GM12878 (cell line): Measurements from ENCODE around the gene XRRA1. TPM values are rescaled to one million over a fixed set of nuclear protein-coding genes. Genes with fewer than 3 reads are reported as not detected.

Source experiments
- ATAC-seq: fragments of 200-7000 bp; cut with Tn5 transposase; 3 replicates; pipeline ENCODE4 v1.9.1; 2020; ENCODE audit warnings: mild to moderate bottlenecking, moderate library complexity
- BruUV-seq: library from RNA; stranded (reverse); fragments of 400-500 nt; replicated peaks from 2 replicates; lab custom pipeline; 2021; lab: Mats Ljungman, UMichigan
- CTCF ChIA-PET: fragments of 300-600 bp; sonication (Branson Sonifier 250); formaldehyde crosslinking; extraction: SDS; loops from one replicate; lab custom pipeline; 2021; ENCODE audit warnings: inconsistent platforms; lab: Yijun Ruan, JAX
- POLR2A ChIA-PET: fragments of 350-600 bp; formaldehyde crosslinking; extraction: SDS; loops from one replicate; lab custom pipeline; 2021; ENCODE audit warnings: inconsistent platforms; lab: Charles Lee
- RAD21 ChIA-PET: fragments of 300-600 bp; sonication (Branson Sonifier 250); formaldehyde crosslinking; loops from one replicate; lab custom pipeline; 2023; ENCODE audit warnings: antibody characterized with exemption; ENCODE audit not compliant: unreplicated experiment; lab: Charles Lee
- SMC1A ChIA-PET: fragments of 300-600 bp; sonication (Branson Sonifier 250); formaldehyde crosslinking; loops from one replicate; lab custom pipeline; 2023; ENCODE audit not compliant: unreplicated experiment, uncharacterized antibody; lab: Charles Lee
- DNase-seq: peaks from one replicate; pipeline ENCODE4 v3.0.0-alpha.2; 2011; ENCODE audit warnings: low read depth, low spot score
- FAIRE-seq: peaks from 3 replicates; lab custom pipeline; 2011; peaks lifted over from hg19 to GRCh38; lab: Jason Lieb, UNC
- H2AFZ ChIP-seq: 2 replicates; pipeline ENCODE4 v1.6.0; 2011; ENCODE audit warnings: low read depth, low read length, control low read depth; ENCODE audit not compliant: control insufficient read depth
- H3K27ac ChIP-seq: 2 replicates; pipeline ENCODE4 v1.5.1; 2011; ENCODE audit warnings: control low read depth; ENCODE audit not compliant: control insufficient read depth, insufficient read depth
- H3K27me3 ChIP-seq, 2 experiments: replicated peaks in 1 of 2; 2 replicates each; pipeline versions ENCODE4 v1.6.0 to v1.6.1; 2011; ENCODE audit warnings: low read length in 1 of 2; ENCODE audit not compliant: control insufficient read depth in 2 of 2, insufficient read depth in 2 of 2
- H3K36me3 ChIP-seq, 2 experiments: 2 replicates each; pipeline ENCODE4 v1.5.1; 2011; ENCODE audit warnings: low read length in 1 of 2; ENCODE audit not compliant: control insufficient read depth in 2 of 2, insufficient read depth in 2 of 2
- H3K4me1 ChIP-seq: 2 replicates; pipeline ENCODE4 v1.6.1; 2011; ENCODE audit warnings: mild to moderate bottlenecking, low read length, moderate library complexity, mixed read lengths; ENCODE audit not compliant: control insufficient read depth, insufficient read depth
- H3K4me2 ChIP-seq: 2 replicates; pipeline ENCODE4 v1.6.0; 2011; ENCODE audit warnings: control low read depth; ENCODE audit not compliant: control insufficient read depth, insufficient read depth
- H3K4me3 ChIP-seq: fragments of 200-600 bp; sonication (generic); 2 replicates; pipeline ENCODE4 v1.5.1; 2016
- H3K79me2 ChIP-seq: 2 replicates; pipeline ENCODE4 v1.6.0; 2011; ENCODE audit warnings: low read length; ENCODE audit not compliant: control insufficient read depth, insufficient read depth
- H3K9ac ChIP-seq: 2 replicates; pipeline ENCODE4 v1.8.0; 2011; ENCODE audit warnings: low read length, control low read depth, mixed read lengths; ENCODE audit not compliant: control insufficient read depth, insufficient read depth
- H3K9me3 ChIP-seq: replicated peaks from 3 replicates; pipeline ENCODE4 v1.5.1; 2011; ENCODE audit warnings: mild to moderate bottlenecking, low read length; ENCODE audit not compliant: control insufficient read depth, insufficient read depth
- H4K20me1 ChIP-seq: 2 replicates; pipeline ENCODE4 v1.6.0; 2011; ENCODE audit not compliant: control insufficient read depth, insufficient read depth
- ATF2 ChIP-seq: IDR thresholded peaks from 2 replicates; pipeline ENCODE4 v1.6.1; 2012; ENCODE audit warnings: low read length, inconsistent platforms
- BRCA1 ChIP-seq: IDR thresholded peaks from 2 replicates; pipeline ENCODE4 v1.6.1; 2011; ENCODE audit warnings: low read depth, low read length, improper control_type of control experiment
- CHD2 ChIP-seq: IDR thresholded peaks from 2 replicates; pipeline ENCODE4 v1.6.1; 2011; ENCODE audit warnings: low read depth, low read length, improper control_type of control experiment, borderline replicate concordance
- EED ChIP-seq: sonication (generic); IDR thresholded peaks from 2 replicates; pipeline ENCODE4 v1.6.1; 2016; ENCODE audit warnings: antibody characterized with exemption, low read depth
- EGR1 ChIP-seq, 2 experiments: IDR thresholded peaks; 1 replicate in 1 of 2; 2 replicates in 1 of 2; pipeline ENCODE4 v1.6.1; 2011 to 2012; ENCODE audit warnings: low read depth in 2 of 2, low read length in 2 of 2, borderline replicate concordance in 1 of 2, mild to moderate bottlenecking in 1 of 2, moderate library complexity in 1 of 2
- KAT2A ChIP-seq: conservative IDR thresholded peaks from 2 replicates; pipeline ENCODE4 v1.6.1; 2011; ENCODE audit warnings: low read depth, low read length; ENCODE audit not compliant: control insufficient read depth
- NRF1 ChIP-seq: conservative IDR thresholded peaks from 2 replicates; pipeline ENCODE4 v1.6.1; 2011; ENCODE audit warnings: mild to moderate bottlenecking, low read depth, low read length, improper control_type of control experiment
- SIX5 ChIP-seq: IDR thresholded peaks from 2 replicates; pipeline ENCODE4 v1.6.1; 2011; ENCODE audit warnings: mild to moderate bottlenecking, low read depth, low read length, moderate library complexity; ENCODE audit not compliant: severe bottlenecking
- ZBED1 ChIP-seq: IDR thresholded peaks from 2 replicates; pipeline ENCODE4 v1.6.1; 2016; ENCODE audit warnings: borderline replicate concordance
- ZNF274 ChIP-seq: IDR thresholded peaks from one replicate; pipeline ENCODE4 v1.8.0; 2011; ENCODE audit not compliant: insufficient read length, insufficient read depth
- WGBS: methylation state at CpG from one replicate; pipeline ENCODE4 v1.1.6; 2016; ENCODE audit warnings: low lambda C conversion rate; ENCODE audit not compliant: insufficient replicate concordance, insufficient coverage; ENCODE audit errors: missing lambda C conversion rate; 5-methylcytosine and 5-hydroxymethylcytosine counted together
- in situ Hi-C: fragments of 300-500 bp; cut with MboI; formaldehyde crosslinking; loops from 9 replicates; pipeline ENCODE4 v1.14.3; 2018; ENCODE audit warnings: mixed read lengths
- intact Hi-C: fragments of 100-400 bp; cut with micrococcal nuclease; formaldehyde crosslinking; loops from one replicate; pipeline ENCODE4 v1.14.2; 2022; ENCODE audit not compliant: unreplicated experiment
- polyA plus RNA-seq, 11 experiments: library from polyadenylated mRNA; depleted of rRNA in 4 of 11; unstranded in 6 of 11; stranded (reverse) in 5 of 11; fragments of >200 nt; fragmentation: Nextera tagmentation in 4 of 11; fragmentation: Illumina TruSeq in 1 of 11; extraction: Ambion mirVana in 4 of 11; extraction: Trizol in 1 of 11; gene quantifications; 1 replicate in 1 of 11; 2 replicates in 10 of 11; pipeline versions ENCODE4 v1.2.1 to v1.2.3, GENCODE V29; 2011 to 2016; ENCODE audit warnings: inconsistent platforms in 2 of 11, missing spikeins in 2 of 11, low read depth in 1 of 11
- total RNA-seq, 4 experiments: library from RNA; depleted of rRNA in 3 of 4; stranded (reverse); fragments of >200 nt in 3 of 4; fragmentation: Illumina TruSeq in 1 of 4; extraction: Trizol in 1 of 4; gene quantifications; 2 replicates each; pipeline versions ENCODE4 v1.2.1 to v1.2.3, GENCODE V29; 2013 to 2021

XRRA1 gene
- total and polyA plus RNA-seq, 10 of the 15 experiments (the other 5 are each of a cell fraction or from before 2014, with no cell fraction given), result 2.5 to 8.8 (median 4.6) TPM

- BruUV-seq, result no TSS peak
- TF ChIP-seq KAT2A (no peak), ZBED1 (0 out of 2 replicates have a peak, but pooled peaks have one; percentile 0), BRCA1 (no peak)
- ChIA-PET POLR2A (interaction anchor here (0.6 to 1.4 kb wide), 4 partner anchors 39 to 400 kb away, joined by 3 to 5 read pairs (median 4); partner anchors contain the start of gene NEU3), CTCF (interaction anchor here (1.5 to 1.6 kb wide), 2 partner anchors 20 to 73 kb away, joined by 4 to 8 read pairs; no protein-coding TSS in a partner anchor), RAD21 (interaction anchor here (1.0 to 2.5 kb wide), 3 partner anchors 39 to 200 kb away, joined by 4 to 10 read pairs (median 7); partner anchors contain the start of gene NEU3), SMC1A (interaction anchor here (0.6 to 1.5 kb wide), 6 partner anchors 39 to 970 kb away, joined by 3 to 6 read pairs (median 4); partner anchors contain the start of gene NEU3)
- H3K4me2 ChIP-seq, result peak overlapping the region; percentile 91
- under 1% methylated on average over 6 of the region's 6 CpGs for WGBS
- H3K79me2 ChIP-seq, result peaks cover 64% of the 10 kb centered on the region
- H2AFZ ChIP-seq, result no peak overlapping the region
- no peaks in the 10 kb centered on the region; the same call in 2 of the 3 replicates for H3K9me3 ChIP-seq
- H3K9ac ChIP-seq, result peak overlapping the region; percentile 92
- H3K27ac ChIP-seq, result peak overlapping the region; percentile 92
- ATAC-seq (no peak), FAIRE-seq (no peak), DNase-seq (no peak)
- in situ Hi-C loops (no loop called here), intact Hi-C loops (loop anchor here (2.0 kb wide), 1 partner anchor 39 kb away; the partner anchor contains the start of gene NEU3)
- H3K27me3 ChIP-seq, result no peaks in the 10 kb centered on the region
- H3K4me3 ChIP-seq, result peak overlapping the region; percentile 88
- peaks cover 0 to 6% of the 10 kb centered on the region in 2 experiments; a peak in 2 of 4 replicates for H3K36me3 ChIP-seq
- H4K20me1 ChIP-seq, result no peaks in the 10 kb centered on the region
- peaks cover 20% of the 10 kb centered on the region for H3K4me1 ChIP-seq
Observed at GRCh38 chr11:74949753-74950137, 854 bp upstream of the XRRA1 start.

- H3K9ac ChIP-seq, result peak overlapping the region; percentile 82
- peaks cover 0 to 6% of the 10 kb centered on the region in 2 experiments; a peak in 1 of 4 replicates for H3K36me3 ChIP-seq
- intact Hi-C loops (loop anchor here (2.0 kb wide), 1 partner anchor 40 kb away; the partner anchor contains the start of gene NEU3), in situ Hi-C loops (no loop called here)
- CTCF ChIA-PET, result interaction anchor here (0.6 to 0.7 kb wide), 2 partner anchors 291 to 452 kb away, joined by 3 to 4 read pairs; no protein-coding TSS in a partner anchor
- FAIRE-seq (no peak), DNase-seq (no peak), ATAC-seq (peak; percentile 5)
- RAD21 ChIA-PET, result interaction anchor here (1.0 kb wide), 2 partner anchors 41 to 199 kb away, joined by 3 to 4 read pairs; partner anchors contain the start of gene NEU3
- H3K79me2 ChIP-seq, result peaks cover 52% of the 10 kb centered on the region
- H2AFZ ChIP-seq, result peak overlapping the region; percentile 98
- SMC1A ChIA-PET, result interaction anchor here (0.8 to 1.4 kb wide), 6 partner anchors 8 to 78 kb away, joined by 3 read pairs; no protein-coding TSS in a partner anchor
- BruUV-seq, result TSS peak; percentile 94
- H3K4me3 ChIP-seq, result peak overlapping the region; percentile 82
- H4K20me1 ChIP-seq, result no peaks in the 10 kb centered on the region
- H3K27ac ChIP-seq, result peak overlapping the region; percentile 92
- POLR2A ChIA-PET, result interaction anchor here (1.1 to 1.3 kb wide), 2 partner anchors 11 to 44 kb away, joined by 3 read pairs; no protein-coding TSS in a partner anchor
- H3K27me3 ChIP-seq, result no peaks in the 10 kb centered on the region
- no peaks in the 10 kb centered on the region for H3K9me3 ChIP-seq
- WGBS, result 1% methylated on average over 9 of the region's 9 CpGs
- H3K4me1 ChIP-seq, result peaks cover 11% of the 10 kb centered on the region; the same call in 1 of the 2 replicates
- peak overlapping the region; percentile 66 for H3K4me2 ChIP-seq
- TF ChIP-seq NRF1 (no peak), CHD2 (no peak), ZNF274 (no peak), SIX5 (no peak), EGR1 (IDR thresholded peaks at IDR 0.05; ENCODE audit: borderline replicate concordance in 1 of 2, low read depth in 2 of 2, low read length in 2 of 2) (no peak), EED (no peak), ATF2 (no peak)
Observed at GRCh38 chr11:74948546-74948897, 369 bp downstream of the XRRA1 start.
